ENCODE data around the gene PRICKLE3. TPM values are rescaled to one million over a fixed set of nuclear protein-coding genes. Genes with fewer than 3 reads are reported as not detected.
"Not testable (repeated sequence)": the region's sequence is repeated elsewhere in the genome, so short reads cannot be mapped to it uniquely, and the experiment has no call there.

PRICKLE3 gene
- total RNA-seq, 1 experiment from 2014 or later, result 2.5 TPM

- no peak for DNase-seq (ENCODE audit: low spot score)
These were observed 24.5 kb downstream of the PRICKLE3 start for GRCh38 chrX:49161632-49162031.

- DNase-seq (ENCODE audit: low spot score), result no peak
These were observed 25.3 kb downstream of the PRICKLE3 start for GRCh38 chrX:49160908-49161307.

GRCh38 chrX:49157194-49157593, 29.0 kb downstream of the PRICKLE3 start:
- DNase-seq (ENCODE audit: low spot score), result no peak

- peak; percentile 69 for DNase-seq (ENCODE audit: low spot score)
These were observed 30.0 kb downstream of the PRICKLE3 start for GRCh38 chrX:49155900-49156837.

- DNase-seq (ENCODE audit: low spot score), result no peak
These were observed 30.8 kb downstream of the PRICKLE3 start for GRCh38 chrX:49155243-49155899.

- DNase-seq (ENCODE audit: low spot score), result no peak
These were observed 32.7 kb downstream of the PRICKLE3 start for GRCh38 chrX:49153467-49153866.

- DNase-seq (ENCODE audit: low spot score), result not testable (repeated sequence)
These were observed 36.9 kb downstream of the PRICKLE3 start for GRCh38 chrX:49149291-49149690.

- DNase-seq (ENCODE audit: low spot score), result not testable (repeated sequence)
These were observed 37.6 kb downstream of the PRICKLE3 start for GRCh38 chrX:49148390-49149100.

GRCh38 chrX:49147936-49148335, 38.2 kb downstream of the PRICKLE3 start:
- no peak for DNase-seq (ENCODE audit: low spot score)

- DNase-seq (ENCODE audit: low spot score), result no peak
These were observed 38.9 kb downstream of the PRICKLE3 start for GRCh38 chrX:49147282-49147681.

- DNase-seq (ENCODE audit: low spot score), result not testable (repeated sequence)
These were observed 43.0 kb downstream of the PRICKLE3 start for GRCh38 chrX:49143154-49143553.

GRCh38 chrX:49142264-49142663, 43.9 kb downstream of the PRICKLE3 start:
- DNase-seq (ENCODE audit: low spot score), result not testable (repeated sequence)

GRCh38 chrX:49139713-49140112, 46.5 kb downstream of the PRICKLE3 start:
- DNase-seq (ENCODE audit: low spot score), result no peak

- DNase-seq (ENCODE audit: low spot score), result no peak
These were observed 48.7 kb downstream of the PRICKLE3 start for GRCh38 chrX:49137492-49137891.

- DNase-seq (ENCODE audit: low spot score), result no peak
These were observed 52.4 kb downstream of the PRICKLE3 start for GRCh38 chrX:49133759-49134158.

GRCh38 chrX:49132275-49132674, 53.9 kb downstream of the PRICKLE3 start:
- not testable (repeated sequence) for DNase-seq (ENCODE audit: low spot score)

- no peak for DNase-seq (ENCODE audit: low spot score)
These were observed 56.7 kb downstream of the PRICKLE3 start for GRCh38 chrX:49129427-49129826.

- not testable (repeated sequence) for DNase-seq (ENCODE audit: low spot score)
These were observed 58.4 kb downstream of the PRICKLE3 start for GRCh38 chrX:49127742-49128258.

Measured in H4 (cell line).